ENCODE results near the gene SH3RF1.

DNA sequence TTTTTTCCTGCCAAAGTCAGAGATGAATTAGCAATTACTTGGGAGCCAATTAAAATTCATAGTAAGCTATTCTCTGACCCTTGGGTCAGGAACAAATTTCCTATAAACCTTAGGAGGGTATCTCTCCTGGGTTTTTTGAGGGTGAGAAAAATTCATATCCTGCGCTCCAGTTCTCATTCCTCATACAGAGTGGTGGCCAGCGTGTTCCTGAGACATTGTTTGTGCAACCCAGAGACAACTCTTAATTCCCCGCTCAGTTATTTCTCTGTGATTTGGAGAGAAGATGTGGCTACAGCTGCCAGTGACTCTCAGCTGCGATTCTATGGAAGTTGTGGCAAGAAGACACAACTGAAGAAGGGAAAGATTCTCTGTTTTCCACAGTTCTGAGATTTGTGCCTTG lies 222.8 kb downstream of the SH3RF1 start:
- TF ChIP-seq, protein P1, sequence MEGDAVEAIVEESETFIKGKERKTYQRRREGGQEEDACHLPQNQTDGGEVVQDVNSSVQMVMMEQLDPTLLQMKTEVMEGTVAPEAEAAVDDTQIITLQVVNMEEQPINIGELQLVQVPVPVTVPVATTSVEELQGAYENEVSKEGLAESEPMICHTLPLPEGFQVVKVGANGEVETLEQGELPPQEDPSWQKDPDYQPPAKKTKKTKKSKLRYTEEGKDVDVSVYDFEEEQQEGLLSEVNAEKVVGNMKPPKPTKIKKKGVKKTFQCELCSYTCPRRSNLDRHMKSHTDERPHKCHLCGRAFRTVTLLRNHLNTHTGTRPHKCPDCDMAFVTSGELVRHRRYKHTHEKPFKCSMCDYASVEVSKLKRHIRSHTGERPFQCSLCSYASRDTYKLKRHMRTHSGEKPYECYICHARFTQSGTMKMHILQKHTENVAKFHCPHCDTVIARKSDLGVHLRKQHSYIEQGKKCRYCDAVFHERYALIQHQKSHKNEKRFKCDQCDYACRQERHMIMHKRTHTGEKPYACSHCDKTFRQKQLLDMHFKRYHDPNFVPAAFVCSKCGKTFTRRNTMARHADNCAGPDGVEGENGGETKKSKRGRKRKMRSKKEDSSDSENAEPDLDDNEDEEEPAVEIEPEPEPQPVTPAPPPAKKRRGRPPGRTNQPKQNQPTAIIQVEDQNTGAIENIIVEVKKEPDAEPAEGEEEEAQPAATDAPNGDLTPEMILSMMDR (conservative IDR thresholded peaks at IDR 0.05 in 1 of 2, IDR thresholded peaks at IDR 0.05 in 1 of 2; ENCODE audit: extremely low read depth in 1 of 2, insufficient read depth in 1 of 2, low read depth in 1 of 2, low read length in 2 of 2): no peak
- TF ChIP-seq EZH2 (IDR thresholded peaks at IDR 0.05; ENCODE audit: borderline replicate concordance, low read length): no peak
